Amygdala (tissue), 56 donors: ENCODE data around the gene KIAA1217.
"Not testable (repeated sequence)": the region's sequence is repeated elsewhere in the genome, so short reads cannot be mapped to it uniquely, and the experiment has no call there.

Source experiments
- DNase-seq, 56 donors: peaks; one replicate each; lab custom pipeline; 2025; lab: John Stamatoyannopoulos, UW

KIAA1217 gene

GRCh38 chr10:24481241-24481640 is 272.3 kb downstream of the KIAA1217 start:
- DNase-seq = no peak

GRCh38 chr10:24482713-24483112 is 273.8 kb downstream of the KIAA1217 start:
- DNase-seq = not testable (repeated sequence)

- DNase-seq = no peak
These were observed 274.8 kb downstream of the KIAA1217 start for GRCh38 chr10:24483701-24484100.

- DNase-seq = no peak
These were observed 275.8 kb downstream of the KIAA1217 start for GRCh38 chr10:24484771-24485170.

GRCh38 chr10:24485304-24485703 is 276.4 kb downstream of the KIAA1217 start:
- no peak for DNase-seq

- DNase-seq = no peak
These were observed 279.7 kb downstream of the KIAA1217 start for GRCh38 chr10:24488631-24489030.

- no peak for DNase-seq
These were observed 284.2 kb downstream of the KIAA1217 start for GRCh38 chr10:24493165-24493564.

- DNase-seq = no peak
These were observed 285.3 kb downstream of the KIAA1217 start for GRCh38 chr10:24494236-24494635.

- no peak for DNase-seq
These were observed 285.8 kb downstream of the KIAA1217 start for GRCh38 chr10:24494777-24495176.

GRCh38 chr10:24495666-24496460 is 286.9 kb downstream of the KIAA1217 start:
- DNase-seq = no peak

- DNase-seq = no peak
These were observed 288.0 kb downstream of the KIAA1217 start for GRCh38 chr10:24496906-24497305.

- no peak for DNase-seq
These were observed 292.2 kb downstream of the KIAA1217 start for GRCh38 chr10:24501056-24501711.

GRCh38 chr10:24502006-24502405 is 293.1 kb downstream of the KIAA1217 start:
- no peak for DNase-seq

- DNase-seq = no peak
These were observed 294.0 kb downstream of the KIAA1217 start for GRCh38 chr10:24502801-24503460.

GRCh38 chr10:24503461-24504320 is 294.8 kb downstream of the KIAA1217 start:
- no peak for DNase-seq

GRCh38 chr10:24505759-24506158 is 296.8 kb downstream of the KIAA1217 start:
- no peak for DNase-seq

GRCh38 chr10:24513155-24513554 is 304.2 kb downstream of the KIAA1217 start:
- peak in 14 of 56 donors; percentile 1 to 24 (median 8) for DNase-seq

- no peak for DNase-seq
These were observed 306.5 kb downstream of the KIAA1217 start for GRCh38 chr10:24515481-24515880.

- DNase-seq = no peak
These were observed 309.5 kb downstream of the KIAA1217 start for GRCh38 chr10:24518411-24518810.

GRCh38 chr10:24518981-24519597 is 310.2 kb downstream of the KIAA1217 start:
- DNase-seq = peak in 39 of 56 donors; percentile 3 to 77 (median 34)
